Glomerular visceral epithelial cell (primary cell): ENCODE results near the gene EDA.
"Not testable (repeated sequence)": the region's sequence is repeated elsewhere in the genome, so short reads cannot be mapped to it uniquely, and the experiment has no call there.

ENCODE experiments used
- DNase-seq: peaks from one replicate; pipeline ENCODE4 v3.0.0-alpha.2; 2016; ENCODE audit errors: extremely low spot score

The EDA gene

DNA sequence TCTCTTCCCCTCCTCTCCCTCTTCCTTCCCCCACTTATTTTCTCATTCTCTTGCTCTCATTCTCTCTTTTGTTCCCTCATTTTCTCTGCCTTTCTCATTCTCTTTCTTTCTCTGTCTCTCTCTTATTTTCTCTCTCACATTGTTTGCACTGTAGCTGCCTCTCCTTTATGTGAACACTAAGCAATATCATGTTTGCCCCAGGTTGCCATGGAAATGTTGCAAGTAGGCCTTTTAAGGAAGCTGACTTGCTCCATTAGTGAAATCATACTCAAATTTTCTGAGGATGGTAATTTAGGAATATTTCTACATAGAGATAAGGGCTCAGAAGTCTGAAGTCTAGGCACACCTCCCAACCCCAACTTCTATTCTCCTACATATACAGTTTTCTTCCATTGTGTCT is 130.1 kb downstream of the EDA start:
- DNase-seq = no peak

DNA sequence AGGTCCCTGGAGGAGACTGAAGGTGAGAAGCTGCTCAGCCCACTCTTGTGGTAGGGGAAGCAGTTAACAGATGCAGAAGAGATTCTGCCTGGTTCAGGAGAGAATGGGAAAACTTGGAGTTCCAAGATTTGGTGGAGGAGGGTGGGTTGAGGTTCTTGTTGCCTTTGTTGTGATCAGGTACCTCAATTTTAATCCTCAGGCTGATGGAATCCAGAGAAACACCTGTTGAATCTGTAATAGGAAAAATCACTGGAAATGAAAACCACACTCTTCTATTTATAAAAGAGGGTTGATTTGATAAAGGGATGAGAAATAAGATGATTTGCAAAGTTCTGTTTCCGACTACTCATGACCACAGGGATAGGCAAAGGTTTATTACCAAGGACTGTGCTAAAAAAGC is 132.1 kb downstream of the EDA start:
- DNase-seq = no peak

GRCh38 chrX:69759921-69760625 is 144.2 kb downstream of the EDA start:
- no peak for DNase-seq

GRCh38 chrX:69761633-69762032 is 145.7 kb downstream of the EDA start:
- DNase-seq = no peak

DNA sequence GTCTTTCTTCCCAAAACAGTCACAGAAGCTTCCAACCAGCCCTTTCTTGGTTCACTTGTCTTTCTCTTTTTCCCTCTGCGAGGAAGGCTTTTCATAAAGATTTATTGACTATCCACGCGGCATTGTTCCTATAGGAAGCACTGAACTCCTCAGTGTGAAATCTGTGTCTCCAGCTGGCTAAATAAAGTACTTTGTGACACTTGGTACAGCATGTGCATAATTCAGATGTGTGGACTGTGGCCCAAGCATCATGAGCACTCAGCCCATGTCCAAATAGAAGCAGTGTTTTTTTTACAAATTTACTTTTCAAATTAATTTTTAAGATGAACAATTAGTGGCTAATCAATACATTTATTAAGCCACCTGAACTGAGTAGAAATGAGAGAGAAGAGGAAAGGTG is 146.4 kb downstream of the EDA start:
- DNase-seq = no peak

DNA sequence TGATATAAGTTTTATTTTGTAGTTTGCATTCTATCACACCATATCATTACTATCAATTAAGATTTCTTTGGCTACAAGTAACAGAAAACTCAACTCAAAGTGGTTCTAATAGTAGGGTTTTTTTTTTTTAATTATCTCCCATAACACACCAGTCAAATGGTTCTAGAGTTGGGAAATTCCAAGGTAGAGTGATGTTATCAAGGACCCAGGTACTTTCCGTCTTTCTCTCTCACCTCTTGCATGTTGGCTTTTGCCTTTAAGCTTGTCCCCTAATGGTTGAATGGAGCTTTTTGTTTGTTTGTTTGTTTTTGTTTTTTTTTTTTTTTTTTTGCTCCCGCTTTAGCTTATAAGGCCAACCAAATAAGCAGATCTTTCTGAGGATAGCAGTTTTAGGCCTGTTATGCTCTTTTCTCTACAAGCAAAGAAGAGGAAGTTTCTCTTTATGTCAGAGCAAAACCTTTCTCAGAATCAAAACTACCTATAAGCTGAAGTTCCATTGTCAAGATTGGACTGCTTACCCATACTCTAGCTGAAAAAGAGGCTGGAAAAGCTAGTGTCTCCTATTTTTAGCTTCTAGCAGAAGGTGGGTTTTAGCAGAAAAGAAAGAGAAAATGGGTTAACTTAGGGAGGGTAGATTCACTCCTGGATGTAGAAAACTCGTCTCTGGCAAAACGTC is 177.5 kb downstream of the EDA start:
- no peak for DNase-seq

DNA sequence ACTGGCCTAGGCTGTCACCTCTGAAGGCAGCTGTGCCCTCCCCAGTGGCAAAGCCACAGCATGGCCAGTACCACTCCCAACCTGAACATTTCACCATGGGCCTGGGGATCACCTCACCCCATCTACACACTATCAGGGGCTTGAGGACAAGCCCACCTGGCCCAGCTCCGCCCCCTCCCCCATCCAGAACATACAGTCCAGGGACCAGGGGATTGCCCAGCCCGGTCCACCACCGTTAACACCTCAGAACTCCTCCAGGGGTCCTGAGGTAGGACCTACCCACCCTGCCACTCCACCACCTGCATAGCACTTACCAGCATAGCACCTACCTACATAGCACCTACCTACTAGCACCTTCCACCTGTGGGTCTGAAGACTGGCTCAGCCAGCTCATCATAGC is 179.8 kb downstream of the EDA start:
- no peak for DNase-seq

DNA sequence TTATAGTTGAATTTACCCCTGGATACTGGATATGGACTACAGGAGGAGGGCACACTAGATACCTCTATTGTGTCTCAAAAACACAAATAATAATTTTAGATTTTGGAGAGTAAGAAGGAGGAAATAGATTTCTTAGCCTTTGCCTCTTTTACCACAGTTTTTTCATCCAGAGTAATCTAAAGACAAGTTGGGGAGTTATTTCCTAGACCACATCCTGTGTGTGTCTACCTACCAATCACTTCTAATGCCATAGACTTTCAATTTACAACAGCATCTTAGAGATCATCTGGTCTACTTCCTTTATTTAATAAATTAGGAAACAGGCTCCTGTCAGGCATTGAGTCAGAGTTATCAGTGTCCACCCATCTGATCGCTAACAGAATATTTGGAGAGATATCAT is 191.5 kb downstream of the EDA start:
- DNase-seq = no peak

- no peak for DNase-seq
These were observed 192.5 kb downstream of the EDA start for GRCh38 chrX:69808375-69808774.

- no peak for DNase-seq
These were observed 197.8 kb downstream of the EDA start for GRCh38 chrX:69813677-69814076.

GRCh38 chrX:69815063-69815462 is 199.2 kb downstream of the EDA start:
- no peak for DNase-seq

- DNase-seq = no peak
These were observed 199.6 kb downstream of the EDA start for GRCh38 chrX:69815519-69815918.

- DNase-seq = no peak
These were observed 228.7 kb downstream of the EDA start for GRCh38 chrX:69844636-69845035.

DNA sequence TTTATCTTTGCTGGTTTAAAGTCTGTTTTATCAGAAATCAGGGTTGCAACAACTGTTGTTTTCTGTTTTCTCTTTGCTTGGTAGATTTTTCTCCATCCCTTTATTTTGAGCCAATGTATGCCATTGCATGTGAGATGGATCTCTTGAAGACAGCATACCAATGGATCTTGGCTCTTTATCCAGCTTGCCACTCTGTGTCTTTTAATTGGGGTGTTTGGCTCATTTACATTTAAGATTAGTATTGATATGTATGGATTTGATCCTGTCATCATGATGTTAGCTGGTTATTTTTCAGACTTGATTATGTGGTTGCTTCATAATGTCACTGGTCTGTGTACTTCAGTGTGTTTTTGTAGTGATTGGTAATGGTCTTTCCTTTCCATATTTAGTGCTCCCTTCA is 244.1 kb downstream of the EDA start:
- not testable (repeated sequence) for DNase-seq

GRCh38 chrX:69876221-69876620 is 260.3 kb downstream of the EDA start:
- no peak for DNase-seq

DNA sequence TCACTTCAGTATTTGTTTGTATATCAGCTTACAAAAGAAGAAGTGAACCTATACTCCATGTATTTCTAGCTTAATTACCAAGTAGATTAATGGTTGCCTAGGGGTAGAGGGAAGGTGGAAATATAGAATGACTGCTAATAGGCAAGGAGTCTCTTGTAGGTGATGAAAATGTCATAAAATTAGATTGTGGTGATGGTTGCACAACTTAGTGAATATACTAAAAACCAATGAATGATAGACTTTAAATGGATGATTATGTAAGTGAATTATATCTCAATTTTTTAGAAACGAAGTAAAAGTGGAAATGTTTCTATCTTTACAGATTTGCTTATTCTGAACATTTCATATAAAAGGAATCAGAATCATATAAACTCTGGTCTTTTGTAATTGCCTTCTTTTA is 268.3 kb downstream of the EDA start:
- no peak for DNase-seq

DNA sequence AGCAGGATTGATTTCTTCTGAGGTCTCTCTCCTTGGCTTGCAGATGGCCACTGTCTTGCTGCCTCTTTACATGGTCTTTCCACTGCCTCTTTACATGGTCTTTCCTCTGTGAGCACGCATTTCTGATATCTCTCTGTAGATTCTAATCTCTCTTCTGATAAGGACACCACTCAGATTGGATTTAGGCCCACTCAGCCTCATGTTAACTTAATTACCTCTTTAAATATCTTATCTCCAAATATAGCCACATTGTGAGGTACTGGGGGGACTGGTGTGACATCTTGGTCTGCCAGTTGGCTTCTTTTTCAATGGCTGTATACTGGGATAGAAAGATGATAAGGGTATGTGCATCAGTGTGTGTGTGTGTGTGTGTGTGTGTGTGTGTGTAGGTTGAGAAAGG is 280.1 kb downstream of the EDA start:
- no peak for DNase-seq

GRCh38 chrX:69900491-69900890 is 284.6 kb downstream of the EDA start:
- no peak for DNase-seq

DNA sequence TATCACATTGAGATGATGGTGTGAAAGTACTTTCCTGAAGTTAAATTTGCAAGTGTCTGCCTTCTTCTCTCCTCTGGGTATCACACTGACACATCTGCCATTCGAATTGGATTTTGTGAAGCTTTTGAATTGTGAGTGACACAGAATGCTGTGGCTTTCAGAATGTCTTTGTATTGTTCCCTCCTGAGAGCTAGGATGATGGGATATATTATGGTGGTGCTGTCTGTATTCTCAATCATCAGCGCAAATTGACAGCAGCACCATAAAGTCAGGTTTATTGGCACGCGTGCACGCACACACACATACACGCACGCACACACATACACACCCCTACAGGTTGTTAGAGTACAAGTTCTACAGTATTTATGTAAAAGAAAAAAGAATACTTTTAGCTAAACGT is 290.5 kb downstream of the EDA start:
- DNase-seq = no peak

- DNase-seq = no peak
These were observed 298.9 kb downstream of the EDA start for GRCh38 chrX:69914781-69915180.

DNA sequence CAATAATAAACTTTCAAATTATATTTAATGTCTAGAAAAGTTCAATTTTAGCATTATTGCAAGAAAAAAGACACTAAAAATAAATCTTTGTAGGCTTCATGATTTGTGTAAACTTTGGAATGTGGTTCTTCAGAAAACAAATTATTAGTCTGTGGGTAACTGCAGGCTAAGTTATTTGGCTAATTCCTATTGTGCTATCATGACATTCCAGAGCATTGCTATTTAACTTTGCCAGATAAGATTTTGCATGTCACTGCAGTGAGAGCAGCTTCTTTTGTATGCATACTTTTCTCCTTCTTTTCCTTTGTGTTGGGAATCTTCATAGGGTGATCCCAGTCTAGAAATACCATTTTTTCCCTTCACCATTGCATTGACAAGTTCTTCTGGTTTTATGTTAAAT is 303.8 kb downstream of the EDA start:
- no peak for DNase-seq

- DNase-seq = no peak
These were observed 316.4 kb downstream of the EDA start for GRCh38 chrX:69932323-69932722.

DNA sequence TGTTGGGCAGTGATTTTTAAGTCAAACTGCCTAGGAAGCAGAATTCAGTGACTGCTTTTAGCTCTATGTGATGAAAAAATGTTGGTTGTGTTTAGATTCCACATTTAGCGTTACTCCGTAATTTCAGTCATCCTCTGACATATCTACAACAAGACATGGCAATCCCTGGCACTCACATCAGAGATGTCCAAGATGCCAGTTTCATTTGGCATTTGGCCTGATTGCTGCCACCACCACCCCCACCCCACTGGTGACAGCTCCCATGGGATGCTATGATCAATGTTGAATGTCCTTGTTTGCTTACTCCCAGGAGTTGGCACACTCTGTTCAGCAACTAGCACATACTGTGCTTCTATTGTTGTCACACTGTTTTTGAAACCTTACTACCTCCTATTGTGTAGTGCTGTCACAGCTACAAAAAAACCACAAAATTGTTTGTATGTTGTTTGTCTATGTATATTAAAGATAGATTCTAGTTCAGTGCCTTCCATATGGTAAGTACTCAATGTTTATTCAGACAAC is 332.4 kb downstream of the EDA start:
- DNase-seq = no peak

DNA sequence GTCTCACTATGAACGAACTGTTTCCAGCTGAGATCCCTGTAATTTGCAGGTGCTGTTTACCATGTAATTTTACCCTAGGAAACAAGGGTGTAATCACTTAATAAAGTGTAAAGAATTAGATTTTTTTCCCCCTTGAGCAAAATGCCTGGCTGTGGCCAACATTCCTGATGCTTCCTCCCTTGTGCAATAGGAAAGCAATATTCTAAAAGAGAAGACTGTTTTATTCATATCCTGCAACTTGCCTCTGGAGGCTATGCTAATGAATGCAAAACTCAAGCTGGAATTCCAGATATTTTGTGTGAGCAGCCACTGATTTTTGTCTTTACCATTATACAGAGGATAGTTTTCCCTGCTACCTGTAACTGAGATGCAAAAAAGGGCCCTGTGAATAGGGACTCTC is 335.8 kb downstream of the EDA start:
- DNase-seq = no peak
